Sigmoid colon (tissue), 7 donors: ENCODE measurements around the gene ZSCAN29. TPM values are rescaled to one million over a fixed set of nuclear protein-coding genes. Genes with fewer than 3 reads are reported as not detected.

ENCODE experiments used
- DNase-seq: peaks from one replicate; pipeline ENCODE4 v3.0.0-alpha.2; 2019
- H3K27ac ChIP-seq, 4 donors: fragments of 200-600 bp; sonication (generic); one replicate each; pipeline ENCODE4 v1.5.1; 2016 to 2019; ENCODE audit warnings: mild to moderate bottlenecking in 1 of 4
- H3K27me3 ChIP-seq, 3 donors: fragments of 200-600 bp; sonication (generic); one replicate each; pipeline ENCODE4 v1.5.1; 2019; ENCODE audit warnings: mild to moderate bottlenecking in 1 of 3
- H3K36me3 ChIP-seq, 4 donors: fragments of 200-600 bp; sonication (generic); one replicate each; pipeline ENCODE4 v1.5.1; 2016 to 2019
- H3K4me1 ChIP-seq, 4 donors: fragments of 200-600 bp; sonication (generic); one replicate each; pipeline ENCODE4 v1.5.1; 2017 to 2019
- H3K4me3 ChIP-seq, 4 donors: fragments of 200-600 bp; sonication (generic); one replicate each; pipeline ENCODE4 v1.5.1; 2017 to 2019; ENCODE audit warnings: mild to moderate bottlenecking in 2 of 4, moderate library complexity in 1 of 4
- H3K9me3 ChIP-seq, 4 donors: fragments of 200-600 bp in 3 of 4; sonication (generic) in 3 of 4; one replicate each; pipeline versions ENCODE4 v1.5.1 to v1.6.1; 2013 to 2019
- EP300 ChIP-seq, 4 donors: sonication (generic); formaldehyde crosslinking; IDR thresholded peaks; one replicate each; pipeline ENCODE4 v1.6.1; 2017; ENCODE audit warnings: antibody characterized with exemption in 4 of 4
- POLR2A ChIP-seq, 2 donors: fragments of 450-650 bp; IDR thresholded peaks; one replicate each; pipeline ENCODE4 v1.6.1; 2016; ENCODE audit warnings: antibody characterized with exemption in 2 of 2, mild to moderate bottlenecking in 2 of 2, moderate library complexity in 2 of 2
- POLR2AphosphoS5 ChIP-seq, 4 donors: sonication (generic); formaldehyde crosslinking; IDR thresholded peaks; one replicate each; pipeline ENCODE4 v1.6.1; 2017; ENCODE audit warnings: antibody characterized with exemption in 4 of 4
- WGBS, 2 donors: extraction: QIAGEN DNeasy Blood & Tissue Kit; methylation state at CpG; one replicate each; pipeline ENCODE4 v1.1.7; 2013; 5-methylcytosine and 5-hydroxymethylcytosine counted together
- intact Hi-C: fragments of 100-400 bp; cut with DNase I; formaldehyde crosslinking; loops from one replicate; pipeline ENCODE4 v1.15.1; 2023
- polyA plus RNA-seq, 3 donors: library from polyadenylated mRNA; stranded (reverse); fragments of 200-250 nt; gene quantifications; one replicate each; pipeline ENCODE4 v1.2.3, GENCODE V29; 2013
- total RNA-seq, 4 donors: library from RNA; depleted of rRNA; stranded (reverse); fragments of >200 nt; gene quantifications; one replicate each; pipeline ENCODE4 v1.1.0, GENCODE V29; 2016
- TF ChIP-seq, protein P1 (sequence below), 4 experiments: fragments of 450-650 bp in 3 of 4; fragments of 200-600 bp in 1 of 4; IDR thresholded peaks; one replicate each; pipeline ENCODE4 v1.5.1; 2016 to 2019; ENCODE audit warnings: antibody characterized with exemption in 4 of 4, mild to moderate bottlenecking in 3 of 4, moderate library complexity in 2 of 4
- donor health status: healthy with polysubstance abuse.
- donor health status: Bipolar disorder and iron deficiency.
- donor health status: healthy.

ZSCAN29 gene
- total and polyA plus RNA-seq, 7 donors = 6.0 to 19.7 (median 14.6) TPM

DNA sequence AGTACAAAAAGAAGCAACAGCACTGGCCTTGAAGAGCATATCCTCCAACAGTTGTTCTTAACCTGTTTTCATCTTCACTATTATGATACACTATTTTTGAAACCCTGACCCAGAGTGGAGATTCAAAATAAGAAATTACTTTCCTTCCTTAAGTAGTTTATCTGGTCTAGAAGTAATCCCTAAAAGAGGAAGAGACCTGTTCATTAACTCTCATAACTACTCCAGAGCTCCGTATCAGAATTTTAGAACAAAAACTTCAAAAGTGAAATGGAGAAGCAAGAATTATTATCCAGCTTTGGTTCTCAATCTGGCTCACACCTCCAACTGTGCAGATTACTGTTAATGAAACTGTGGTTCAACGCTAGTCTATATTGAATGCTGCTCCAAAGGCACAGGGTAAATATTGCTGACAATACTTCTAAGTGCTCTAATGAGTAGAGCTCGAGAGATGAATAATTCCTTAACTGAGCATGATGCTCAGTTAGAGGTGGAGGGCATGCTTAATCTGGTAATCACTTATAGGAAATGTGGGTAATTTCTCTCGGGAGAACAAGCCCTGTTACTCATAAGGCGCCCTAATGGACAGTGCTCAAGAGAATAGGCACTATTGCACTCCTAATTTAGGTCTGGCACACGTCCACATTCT is 45.7 kb downstream of the ZSCAN29 start:
- Histone ChIP-seq H3K9me3 (no peaks in the 10 kb centered on the region), H3K4me1 (peaks cover 0 to 22% (median 18%) of the 10 kb centered on the region in 4 donors), H3K36me3 (no peaks in the 10 kb centered on the region), H3K4me3 (no peak overlapping the region), H3K27me3 (no peaks in the 10 kb centered on the region), H3K27ac (no peak overlapping the region)
- DNase-seq = no peak
- intact Hi-C loops = no loop called here
- WGBS, 2 donors = 77% methylated on average over 6 of the region's 6 CpGs
- no peak for TF ChIP-seq POLR2AphosphoS5 (IDR thresholded peaks at IDR 0.05)
- no peak for TF ChIP-seq POLR2A (IDR thresholded peaks at IDR 0.05)
- TF ChIP-seq, protein P1, sequence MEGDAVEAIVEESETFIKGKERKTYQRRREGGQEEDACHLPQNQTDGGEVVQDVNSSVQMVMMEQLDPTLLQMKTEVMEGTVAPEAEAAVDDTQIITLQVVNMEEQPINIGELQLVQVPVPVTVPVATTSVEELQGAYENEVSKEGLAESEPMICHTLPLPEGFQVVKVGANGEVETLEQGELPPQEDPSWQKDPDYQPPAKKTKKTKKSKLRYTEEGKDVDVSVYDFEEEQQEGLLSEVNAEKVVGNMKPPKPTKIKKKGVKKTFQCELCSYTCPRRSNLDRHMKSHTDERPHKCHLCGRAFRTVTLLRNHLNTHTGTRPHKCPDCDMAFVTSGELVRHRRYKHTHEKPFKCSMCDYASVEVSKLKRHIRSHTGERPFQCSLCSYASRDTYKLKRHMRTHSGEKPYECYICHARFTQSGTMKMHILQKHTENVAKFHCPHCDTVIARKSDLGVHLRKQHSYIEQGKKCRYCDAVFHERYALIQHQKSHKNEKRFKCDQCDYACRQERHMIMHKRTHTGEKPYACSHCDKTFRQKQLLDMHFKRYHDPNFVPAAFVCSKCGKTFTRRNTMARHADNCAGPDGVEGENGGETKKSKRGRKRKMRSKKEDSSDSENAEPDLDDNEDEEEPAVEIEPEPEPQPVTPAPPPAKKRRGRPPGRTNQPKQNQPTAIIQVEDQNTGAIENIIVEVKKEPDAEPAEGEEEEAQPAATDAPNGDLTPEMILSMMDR (IDR thresholded peaks at IDR 0.05) = no peak

GRCh38 chr15:43318990-43319771 is 51.7 kb downstream of the ZSCAN29 start:
- Histone ChIP-seq H3K4me3 (no peak overlapping the region), H3K27me3 (no peaks in the 10 kb centered on the region), H3K9me3 (no peaks in the 10 kb centered on the region), H3K4me1 (no peaks in the 10 kb centered on the region), H3K36me3 (no peaks in the 10 kb centered on the region), H3K27ac (no peak overlapping the region)
- no peak for TF ChIP-seq EP300 (IDR thresholded peaks at IDR 0.05)
- TF ChIP-seq POLR2A (IDR thresholded peaks at IDR 0.05) = no peak
- TF ChIP-seq, protein P1 (IDR thresholded peaks at IDR 0.05) = no peak
- TF ChIP-seq POLR2AphosphoS5 (IDR thresholded peaks at IDR 0.05) = no peak
- no peak for DNase-seq
- 88% methylated on average over 4 of the region's 4 CpGs for whole genome bisulfite sequencing, 2 donors
- intact Hi-C loops = no loop called here

DNA sequence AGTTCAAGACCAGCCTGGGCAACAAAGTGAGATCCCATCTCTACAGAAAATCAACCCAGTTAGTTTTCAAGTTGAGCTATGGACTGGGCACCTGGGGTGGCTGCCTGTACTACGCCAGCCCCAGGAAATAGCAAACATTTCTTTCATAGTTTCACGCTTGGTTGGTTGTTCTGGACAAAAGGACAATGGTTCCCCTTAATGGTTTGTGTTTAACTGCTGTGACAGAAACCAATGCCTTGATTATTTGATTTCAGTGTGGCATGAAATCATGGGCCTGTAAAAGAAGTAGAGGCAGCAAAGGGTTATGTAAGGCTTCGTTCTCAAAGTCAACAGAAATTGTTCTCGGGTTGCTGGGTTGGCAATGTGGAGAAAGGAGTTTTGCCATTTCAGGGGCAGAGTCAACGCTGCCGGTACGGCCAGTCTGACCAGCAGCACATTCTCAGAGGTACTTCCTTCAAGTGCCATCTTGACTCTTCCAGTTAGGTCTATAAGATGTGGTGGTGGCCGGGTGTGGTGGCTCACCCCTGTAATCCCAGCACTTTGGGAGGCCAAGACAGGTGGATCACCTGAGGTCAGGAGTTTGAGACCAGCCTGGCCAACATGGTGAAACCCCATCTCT is 53.2 kb downstream of the ZSCAN29 start:
- TF ChIP-seq POLR2AphosphoS5 (IDR thresholded peaks at IDR 0.05) = no peak
- TF ChIP-seq POLR2A (IDR thresholded peaks at IDR 0.05) = no peak
- TF ChIP-seq EP300 (IDR thresholded peaks at IDR 0.05) = no peak
- TF ChIP-seq, protein P1 (IDR thresholded peaks at IDR 0.05) = no peak
- H3K9me3 ChIP-seq = no peaks in the 10 kb centered on the region
- H3K4me1 ChIP-seq = no peaks in the 10 kb centered on the region
- no peak overlapping the region for H3K4me3 ChIP-seq
- intact Hi-C loops = no loop called here
- H3K27me3 ChIP-seq = no peaks in the 10 kb centered on the region
- WGBS, 2 donors = 87 to 88% methylated on average over 8 of the region's 8 CpGs
- peak overlapping the region in 2 of 4 donors; percentile 39 to 60 for H3K27ac ChIP-seq
- DNase-seq = no peak
- no peaks in the 10 kb centered on the region for H3K36me3 ChIP-seq

DNA sequence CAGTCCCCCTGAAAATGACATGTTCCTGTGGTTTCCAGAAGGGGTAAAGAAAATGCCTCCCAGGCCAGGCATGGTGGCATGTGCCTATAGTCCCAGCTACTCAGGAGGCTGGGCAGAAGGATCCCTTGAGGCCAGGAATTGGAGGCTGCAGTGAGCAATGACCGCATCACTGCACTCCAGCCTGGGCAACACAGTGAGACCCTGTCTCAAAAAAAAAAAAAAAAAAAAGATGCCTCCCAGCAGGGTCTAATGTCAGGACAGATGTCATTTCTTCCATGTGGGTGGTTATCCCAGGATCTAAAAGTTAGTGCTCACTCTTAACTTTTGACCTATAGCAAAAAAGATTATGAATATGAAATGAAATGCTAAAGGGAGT is 53.9 kb downstream of the ZSCAN29 start:
- Histone ChIP-seq H3K27ac (peak overlapping the region in 3 of 4 donors; percentile 33 to 60 (median 39)), H3K27me3 (no peaks in the 10 kb centered on the region), H3K4me1 (no peaks in the 10 kb centered on the region), H3K36me3 (no peaks in the 10 kb centered on the region), H3K4me3 (no peak overlapping the region), H3K9me3 (no peaks in the 10 kb centered on the region)
- WGBS, 2 donors = 93 to 100% methylated on average over 1 of the region's 1 CpG
- no peak for DNase-seq
- intact Hi-C loops = no loop called here
- no peak for TF ChIP-seq EP300 (IDR thresholded peaks at IDR 0.05)
- TF ChIP-seq, protein P1 (IDR thresholded peaks at IDR 0.05) = no peak
- no peak for TF ChIP-seq POLR2AphosphoS5 (IDR thresholded peaks at IDR 0.05)
- TF ChIP-seq POLR2A (IDR thresholded peaks at IDR 0.05) = no peak
